GM21515 (cell line): Measurements from ENCODE around the gene AURKA.
"Not testable (repeated sequence)": the region's sequence is repeated elsewhere in the genome, so short reads cannot be mapped to it uniquely, and the experiment has no call there.

Source experiments
- ATAC-seq: cut with Tn5 transposase; IDR thresholded peaks from one replicate; pipeline ENCODE4 v1.9.1; 2021; ENCODE audit not compliant: unreplicated experiment

AURKA gene

DNA sequence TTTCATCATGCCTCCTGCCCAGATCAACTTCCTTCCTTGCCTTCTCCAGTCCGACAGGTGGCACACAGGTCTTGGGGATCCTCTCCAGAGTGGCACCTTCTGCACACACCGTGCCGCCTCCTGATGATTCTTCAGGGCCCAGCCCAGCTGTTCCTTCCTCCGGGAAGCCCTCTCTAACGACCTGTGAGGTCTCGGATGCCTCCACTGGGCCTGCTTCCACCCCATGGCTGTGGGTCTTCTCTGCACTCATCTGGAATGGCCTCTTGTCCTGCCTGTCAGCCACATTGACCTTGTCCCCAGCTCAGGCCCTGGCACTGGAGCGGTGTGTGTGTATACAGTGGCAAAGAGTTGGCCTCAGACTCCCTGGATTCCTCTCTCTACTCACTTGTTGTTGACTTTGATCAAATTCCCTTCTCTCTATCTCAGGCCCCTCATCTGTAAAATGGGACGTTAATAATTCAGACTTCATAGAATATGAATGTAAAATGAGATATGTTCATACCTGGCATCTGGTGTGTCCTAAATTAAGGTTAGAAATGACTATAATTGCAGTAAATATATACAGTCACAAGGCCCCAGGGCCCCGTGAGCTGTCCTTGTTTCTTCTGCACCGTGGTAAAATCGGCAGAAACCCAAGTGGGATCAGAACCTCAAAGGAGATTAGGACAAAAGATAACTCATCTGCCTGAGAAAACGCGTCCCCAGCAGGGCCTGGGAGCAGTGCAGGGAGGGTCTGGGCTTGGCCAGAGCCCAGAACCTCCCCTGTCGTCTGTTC, 31.7 kb downstream of the AURKA start:
- no peak for ATAC-seq

DNA sequence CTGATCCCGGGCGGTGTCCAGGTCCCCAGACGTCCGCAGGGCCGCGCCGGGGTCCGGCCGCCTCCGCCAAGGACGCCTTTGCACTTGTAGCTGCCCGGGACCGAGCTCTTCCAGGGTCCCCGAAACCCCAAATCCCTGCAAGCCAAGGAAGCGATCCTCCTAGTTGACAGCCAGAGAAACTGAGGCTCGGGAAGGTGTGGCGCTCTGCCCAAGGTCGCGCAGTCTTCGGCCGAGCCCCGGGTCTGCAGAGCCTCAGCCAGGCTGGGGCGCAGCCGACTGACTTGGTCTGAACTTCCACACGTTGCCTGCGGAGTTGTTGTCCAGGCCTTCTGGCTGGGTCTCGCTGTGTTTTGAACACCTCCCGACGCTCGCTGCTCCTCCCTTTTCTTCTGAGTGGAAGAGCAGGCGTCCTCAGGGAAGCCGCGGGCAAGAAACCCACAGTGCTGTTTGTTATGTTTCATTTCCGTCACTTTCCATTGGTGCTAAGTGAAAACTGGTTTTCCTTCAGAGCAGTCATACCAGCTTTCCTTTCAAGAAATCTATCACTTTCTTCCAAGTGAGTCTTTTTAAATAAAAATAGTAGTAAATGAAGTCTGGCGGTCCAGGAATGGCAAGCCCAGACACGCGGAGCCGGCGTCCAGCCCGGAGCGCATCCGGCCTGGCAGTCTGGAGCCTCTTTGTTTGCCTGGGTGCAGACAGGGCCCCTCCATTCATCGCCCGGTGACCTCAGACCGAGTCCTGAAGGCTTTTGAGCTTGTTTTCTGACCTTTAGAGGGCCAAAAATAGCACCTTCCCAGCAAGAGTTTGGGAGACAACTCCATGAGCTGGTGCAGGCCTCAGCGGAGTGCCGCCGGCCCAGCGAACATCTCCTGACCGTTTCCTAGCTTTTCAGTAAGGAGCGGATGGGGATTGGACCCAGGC, 32.5 kb downstream of the AURKA start:
- peak; percentile 10 for ATAC-seq

DNA sequence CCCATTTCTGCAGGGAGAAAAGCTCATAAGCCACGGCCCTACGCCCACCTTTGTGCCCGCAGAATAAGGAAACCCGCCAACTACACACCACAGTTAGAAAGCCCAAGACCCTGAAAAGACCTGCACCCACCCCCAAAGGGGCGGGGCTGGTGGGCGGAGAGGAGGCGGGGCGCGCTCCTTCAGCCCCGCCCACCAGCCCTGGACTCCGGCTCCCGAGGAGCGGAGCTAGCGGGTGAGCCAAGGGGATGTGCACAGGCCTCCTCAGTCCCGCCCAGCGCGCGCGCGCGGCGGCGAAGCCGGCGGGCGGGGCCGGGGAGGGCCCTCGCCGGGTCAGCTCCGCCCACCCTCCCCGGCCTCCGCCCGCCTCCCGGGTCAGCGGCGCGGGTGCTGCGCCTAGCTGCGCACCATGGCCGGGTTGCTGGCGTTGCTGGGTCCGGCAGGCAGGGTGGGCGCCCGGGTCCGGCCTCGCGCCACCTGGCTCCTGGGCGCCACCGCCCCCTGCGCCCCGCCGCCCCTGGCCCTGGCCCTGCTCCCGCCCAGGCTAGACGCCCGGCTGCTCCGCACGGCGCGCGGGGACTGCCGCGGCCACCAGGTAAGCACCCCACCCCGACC, 33.3 kb downstream of the AURKA start, which contains the start of gene FAM210B:
Gene FAM210B (plus strand): TSS at position 375 of the 612 bp plus-strand sequence. CDS start 32 bp downstream, at position 407.
- ATAC-seq, result peak; percentile 95

DNA sequence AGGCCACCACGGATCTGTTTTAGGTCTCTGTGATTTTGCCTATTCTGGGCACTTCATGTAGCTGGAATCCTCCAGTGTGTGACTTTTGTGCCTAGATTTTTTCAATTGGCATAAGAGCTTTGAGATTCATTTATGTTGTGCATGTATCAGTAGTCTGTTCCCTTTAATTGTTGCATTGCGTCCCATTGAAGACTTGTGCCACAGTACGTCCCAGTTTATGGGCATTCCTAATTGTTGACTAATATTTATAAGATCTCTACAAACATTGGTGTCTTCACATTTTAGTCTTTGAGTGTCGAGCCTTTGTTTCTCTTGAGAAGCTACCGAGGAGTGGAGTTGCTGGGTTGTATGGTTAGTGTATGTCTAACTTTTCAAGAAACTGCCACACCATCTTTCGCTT, 33.9 kb downstream of the AURKA start:
- no peak for ATAC-seq

DNA sequence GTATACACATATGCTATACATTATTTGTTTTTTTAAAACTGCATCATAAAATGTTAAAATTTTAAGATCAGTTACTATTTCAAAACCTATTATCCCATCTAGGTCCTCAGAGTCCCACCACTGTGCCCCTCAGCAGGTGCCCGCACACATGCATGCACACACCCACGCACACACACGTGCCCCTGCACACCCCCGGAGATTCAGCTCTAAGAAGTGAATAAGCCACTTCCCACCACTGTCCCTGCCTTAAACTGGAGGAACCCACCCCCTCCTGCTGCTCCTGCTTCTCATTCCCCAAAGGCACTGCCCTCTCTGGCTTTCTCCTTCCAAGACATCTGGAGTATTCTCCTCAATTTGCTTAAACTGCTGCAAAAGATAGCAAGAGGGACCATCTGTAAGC, 38.7 kb downstream of the AURKA start:
- no peak for ATAC-seq

DNA sequence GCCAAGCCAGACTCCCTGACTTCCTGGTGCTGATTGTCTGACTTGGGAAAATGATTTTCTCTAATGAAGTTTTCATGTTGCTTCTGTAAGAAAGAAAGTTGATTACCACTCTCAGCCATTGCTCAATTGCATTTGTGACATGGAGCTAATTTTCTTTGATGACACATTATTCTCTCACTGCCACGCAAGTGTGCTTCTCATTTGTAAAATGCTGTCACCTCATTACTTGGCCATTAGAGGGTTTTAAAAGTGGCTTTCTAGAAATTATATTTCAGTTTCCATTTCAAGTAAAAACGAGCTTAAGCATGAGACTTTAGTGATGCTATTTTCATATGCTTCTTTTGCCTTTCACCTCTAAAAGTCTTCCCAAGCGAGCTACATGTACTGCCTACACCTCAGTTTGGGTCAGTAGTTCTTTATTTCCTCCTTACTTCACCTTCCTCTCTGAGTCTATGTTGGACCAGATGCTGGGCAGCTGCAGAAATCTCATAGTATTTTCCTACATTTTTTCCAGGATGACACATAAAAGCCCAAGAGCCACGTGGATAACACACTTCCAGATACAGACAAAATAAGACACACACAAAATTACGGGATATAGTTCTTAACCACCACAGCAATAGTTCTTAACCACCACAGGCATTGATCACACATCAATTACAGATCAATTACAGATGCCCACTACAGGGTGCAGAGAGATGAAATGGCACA, 39.5 kb downstream of the AURKA start:
- ATAC-seq, result no peak

DNA sequence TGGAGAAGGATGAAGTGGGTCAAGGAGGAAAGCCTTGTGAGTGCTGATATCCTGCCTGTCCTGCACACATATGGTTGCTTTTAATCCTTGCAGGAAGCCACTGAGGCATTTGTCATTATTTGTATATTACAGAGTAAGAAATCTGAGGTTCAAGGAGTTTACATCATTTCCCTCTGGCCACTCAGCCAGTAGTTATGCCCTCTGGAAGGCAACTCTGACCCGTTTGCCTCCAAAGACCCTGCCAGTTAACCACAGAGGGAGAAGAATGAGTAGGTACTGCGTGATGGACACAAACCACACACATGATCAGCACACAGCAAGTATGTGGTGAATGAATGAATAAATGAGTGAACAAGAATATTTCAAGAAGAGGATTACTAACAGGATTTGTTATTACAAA, 41.2 kb downstream of the AURKA start:
- ATAC-seq, result no peak

DNA sequence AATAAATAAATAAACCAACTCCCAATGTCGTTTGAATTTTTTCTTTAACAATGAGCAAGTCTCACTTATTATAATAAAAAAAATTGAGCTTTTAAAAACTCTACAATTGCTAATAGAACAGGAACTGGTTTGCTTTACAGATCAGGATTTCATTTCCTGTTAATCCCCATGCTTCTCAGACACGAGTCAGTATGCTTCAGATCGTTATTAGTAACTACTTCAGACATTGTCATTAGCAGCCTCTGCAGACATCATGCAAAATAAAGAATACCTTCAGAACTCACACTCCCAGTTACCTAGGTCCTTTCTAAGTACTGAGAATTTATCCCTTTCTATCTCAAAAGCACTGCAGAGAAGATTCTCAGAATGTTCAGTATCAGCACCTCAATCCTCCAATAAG, 43.3 kb downstream of the AURKA start:
- ATAC-seq, result no peak

DNA sequence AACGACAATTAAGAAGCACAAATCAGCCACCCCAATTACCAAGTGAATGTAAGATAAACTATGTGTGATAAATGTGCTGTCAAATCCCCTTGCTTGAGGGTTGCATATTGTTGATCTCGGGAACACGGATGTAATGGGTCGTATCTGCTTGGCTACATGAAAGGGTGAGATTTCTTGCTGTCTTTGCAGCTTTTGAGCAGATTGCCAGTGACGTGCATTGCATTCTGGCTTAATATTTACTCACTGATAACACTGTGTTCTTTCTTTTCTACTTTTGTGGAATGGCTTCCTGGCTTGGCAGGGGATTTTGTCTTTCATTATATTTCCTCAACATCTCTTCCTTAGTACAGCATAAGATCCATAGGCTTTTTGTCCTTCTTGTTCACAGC, 43.7 kb downstream of the AURKA start:
- ATAC-seq, result no peak

DNA sequence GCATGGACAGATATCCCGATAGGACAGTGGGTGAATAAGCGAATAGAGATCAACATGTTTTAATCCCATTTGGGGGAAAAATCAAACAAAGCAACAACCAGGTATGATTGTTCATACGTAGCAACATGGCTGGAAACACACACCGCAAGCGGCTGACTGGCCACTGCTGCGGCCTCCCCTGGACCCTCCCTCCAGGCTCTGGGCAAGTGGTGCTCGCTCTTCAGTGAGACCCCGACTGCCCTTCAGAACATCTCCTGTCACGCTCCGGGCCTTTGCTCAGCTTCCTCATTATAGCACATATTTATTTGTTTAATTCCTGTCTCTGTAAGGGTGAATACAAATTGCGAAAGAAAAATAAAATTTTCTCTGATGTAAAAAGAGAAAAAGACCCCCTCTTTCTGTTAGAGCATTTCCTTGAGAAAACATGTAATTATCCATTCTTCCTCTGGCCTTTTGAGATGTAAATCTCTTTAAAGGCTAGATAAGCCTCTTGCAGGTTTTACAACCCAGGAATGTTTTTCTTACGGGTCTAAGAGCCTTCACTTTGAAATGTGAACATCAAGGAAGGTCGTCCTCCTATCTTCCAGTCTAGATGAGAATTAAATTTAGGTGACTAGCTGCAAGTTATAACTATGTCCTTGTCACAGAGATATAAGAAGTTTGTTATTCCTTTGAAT, 44.2 kb downstream of the AURKA start:
- ATAC-seq, result no peak

DNA sequence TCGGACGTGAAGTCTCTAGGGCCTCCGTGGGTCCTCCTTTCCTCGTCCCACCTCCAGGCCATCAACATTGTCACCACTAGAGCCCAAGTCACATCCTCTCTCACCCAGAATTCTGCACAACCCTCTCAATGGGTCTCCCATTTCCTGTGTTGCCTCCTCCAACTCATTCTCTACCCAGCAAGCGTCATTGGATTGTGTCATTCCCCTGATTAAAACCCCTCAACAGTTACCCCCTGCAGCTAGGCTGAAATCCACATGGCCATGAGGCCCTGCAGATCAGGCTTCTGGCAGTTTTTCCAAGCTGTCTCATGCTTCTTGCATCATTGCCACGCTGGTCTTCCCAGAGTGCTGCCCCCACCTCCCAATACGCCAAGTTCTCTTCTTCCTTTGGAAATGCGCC, 46.1 kb downstream of the AURKA start:
- ATAC-seq, result no peak

DNA sequence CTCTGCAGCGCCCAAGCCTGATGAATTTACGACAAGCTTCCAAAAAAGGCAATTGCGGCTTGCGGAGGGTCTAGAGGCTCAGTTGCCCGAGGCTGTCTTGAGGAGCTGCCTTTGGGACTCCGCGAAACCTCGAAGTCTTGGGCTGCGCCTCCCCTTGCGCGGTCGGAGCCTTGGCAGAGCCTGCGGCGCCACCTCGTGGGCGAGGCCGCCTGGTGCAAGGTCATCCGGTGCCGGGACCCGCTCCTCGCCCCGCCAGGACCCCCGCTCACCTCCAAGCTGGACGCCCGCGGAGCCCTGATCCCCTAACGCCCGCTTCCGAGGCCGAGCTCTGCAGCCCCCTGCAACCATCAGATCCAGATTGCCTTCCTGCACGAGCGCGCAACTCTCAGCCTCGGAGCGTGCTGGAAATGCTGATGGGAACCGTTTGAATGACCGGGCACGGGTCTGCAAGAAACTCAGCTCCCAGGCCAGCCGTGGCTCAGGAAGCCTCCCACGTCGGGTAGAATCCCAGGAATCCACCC, 48.1 kb downstream of the AURKA start:
- no peak for ATAC-seq

DNA sequence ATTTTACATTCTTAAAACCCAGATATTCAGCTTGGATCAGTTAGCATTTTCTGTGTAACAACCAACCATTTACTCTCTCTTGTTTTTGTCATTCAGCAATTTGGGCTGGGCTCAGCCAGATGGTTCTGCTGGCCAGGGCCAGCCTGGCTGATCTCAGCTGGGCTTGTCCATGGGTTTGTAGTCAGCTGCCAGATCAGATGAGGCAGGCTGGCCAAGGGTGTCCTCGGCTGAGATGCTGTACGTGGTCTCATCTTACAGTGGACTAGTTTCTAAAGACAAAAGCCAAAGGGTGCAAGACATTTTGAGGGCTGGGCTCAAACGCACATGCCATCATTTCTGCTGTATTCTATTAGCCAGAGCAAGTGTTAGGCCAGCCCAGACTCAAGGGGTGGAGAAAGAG, 49.2 kb downstream of the AURKA start:
- ATAC-seq, result no peak

DNA sequence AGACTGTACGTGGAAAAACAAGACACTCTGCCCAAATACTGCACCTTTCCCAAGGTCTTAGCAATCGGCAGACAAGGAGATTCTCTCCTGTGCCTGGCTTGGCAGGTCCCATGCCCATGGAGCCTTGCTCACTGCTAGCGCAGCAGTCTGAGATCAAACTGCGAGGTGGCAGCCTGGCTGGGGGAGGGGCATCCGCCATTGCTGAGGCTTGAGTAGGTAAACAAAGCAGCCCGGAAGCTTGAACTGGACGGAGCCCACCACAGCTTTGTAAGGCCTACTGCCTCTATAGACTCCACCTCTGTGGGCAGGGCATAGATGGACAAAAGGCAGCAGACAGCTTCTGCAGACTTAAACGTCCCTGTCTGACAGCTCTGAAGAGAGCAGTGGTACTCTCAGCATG, 55.3 kb downstream of the AURKA start:
- ATAC-seq, result not testable (repeated sequence)

DNA sequence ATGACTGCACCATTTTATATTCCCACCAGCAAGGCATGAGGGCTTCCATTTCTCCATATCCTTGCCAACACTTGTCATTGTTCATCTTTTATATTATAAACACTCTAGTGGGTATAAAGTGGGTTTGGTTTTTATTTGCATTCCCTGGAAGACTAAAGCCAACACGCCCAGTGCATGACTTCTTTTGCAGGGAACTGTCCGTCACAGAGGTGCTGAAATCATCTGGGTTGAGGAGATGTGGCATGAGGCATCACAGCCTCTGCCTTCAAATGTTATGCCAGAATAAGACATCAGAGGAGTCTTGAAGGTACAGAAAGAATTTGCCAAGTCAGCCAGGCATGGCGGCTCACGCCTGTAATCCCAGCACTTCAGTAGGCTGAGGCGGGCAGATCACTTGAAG, 63.2 kb downstream of the AURKA start:
- no peak for ATAC-seq

DNA sequence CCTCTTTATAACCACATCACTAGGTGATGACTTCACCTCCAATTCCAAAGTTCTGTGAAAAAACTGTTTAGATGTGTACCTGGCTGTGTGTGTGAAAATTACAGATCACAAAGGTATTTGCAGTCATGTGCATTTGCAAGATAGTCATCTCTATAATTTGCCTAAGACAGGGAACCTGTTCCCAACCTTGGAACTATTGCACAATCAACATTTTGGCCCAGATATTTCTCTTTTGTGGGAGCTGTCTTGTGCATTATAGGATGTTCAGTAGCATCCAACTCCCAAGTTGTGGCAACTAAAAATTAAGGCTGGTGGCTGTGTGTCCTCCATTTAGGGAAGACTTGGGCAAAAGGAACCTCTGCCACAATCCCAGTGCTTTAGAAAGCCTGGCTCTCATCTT, 67.2 kb downstream of the AURKA start:
- no peak for ATAC-seq

DNA sequence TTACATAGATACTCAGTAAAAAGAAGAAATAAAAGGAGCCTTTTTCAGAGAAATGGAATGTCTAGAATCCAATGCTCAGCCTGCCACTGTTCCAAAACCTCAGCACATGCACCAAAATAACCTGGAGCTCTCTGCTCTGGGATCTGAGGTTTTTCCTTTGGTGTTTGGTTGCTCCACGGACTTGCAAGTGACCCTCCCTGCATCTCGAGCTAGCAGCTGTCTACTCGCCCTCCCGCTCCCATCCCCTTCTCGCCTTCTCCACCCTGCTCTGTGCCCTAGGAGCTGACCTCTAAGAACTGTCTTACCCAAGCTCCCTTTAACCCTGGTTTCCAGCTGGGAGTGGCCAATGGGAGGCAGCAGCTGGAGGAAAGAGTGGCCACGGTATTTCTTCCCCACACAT, 68.4 kb downstream of the AURKA start:
- ATAC-seq, result no peak

DNA sequence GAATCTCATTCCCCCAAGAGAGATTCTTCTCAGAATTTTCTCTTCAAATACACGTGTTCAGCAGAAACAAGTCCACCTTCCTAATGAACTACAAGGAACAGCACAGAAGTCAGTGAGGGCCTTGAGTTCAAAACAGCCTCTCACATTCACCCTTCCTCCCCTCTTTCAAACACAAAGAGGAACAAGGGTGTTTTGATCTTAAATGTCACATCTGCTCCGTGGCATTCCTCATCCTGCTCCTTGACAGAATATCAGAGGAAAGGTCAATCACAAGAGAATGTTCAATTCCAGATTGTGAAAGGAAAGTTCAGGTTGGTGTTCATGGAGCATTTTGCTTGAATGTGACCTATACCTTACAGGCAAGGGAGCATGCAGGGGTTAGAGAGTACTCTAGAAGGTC, 68.8 kb downstream of the AURKA start:
- ATAC-seq, result no peak

DNA sequence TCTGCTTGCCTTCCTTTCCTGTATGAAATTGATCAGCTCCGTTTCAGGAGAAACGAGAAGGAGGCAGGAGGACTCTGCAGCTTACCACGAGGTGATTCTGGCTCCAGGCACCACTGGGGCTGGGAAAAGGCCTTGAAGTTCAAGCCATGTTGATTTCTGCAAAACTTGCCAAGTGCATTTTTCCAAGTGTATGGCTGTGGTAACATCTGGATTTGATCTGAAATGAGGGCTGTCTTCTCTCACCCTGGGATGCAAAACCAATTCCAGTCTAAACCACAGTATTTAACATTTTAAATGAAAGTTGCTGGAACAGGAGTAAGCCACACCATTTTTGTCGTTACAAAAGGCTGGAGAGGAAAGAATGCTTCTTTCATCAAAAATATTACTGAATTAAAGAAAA, 69.3 kb downstream of the AURKA start:
- no peak for ATAC-seq
